ENCODE data around the gene CCDC30.

DNA sequence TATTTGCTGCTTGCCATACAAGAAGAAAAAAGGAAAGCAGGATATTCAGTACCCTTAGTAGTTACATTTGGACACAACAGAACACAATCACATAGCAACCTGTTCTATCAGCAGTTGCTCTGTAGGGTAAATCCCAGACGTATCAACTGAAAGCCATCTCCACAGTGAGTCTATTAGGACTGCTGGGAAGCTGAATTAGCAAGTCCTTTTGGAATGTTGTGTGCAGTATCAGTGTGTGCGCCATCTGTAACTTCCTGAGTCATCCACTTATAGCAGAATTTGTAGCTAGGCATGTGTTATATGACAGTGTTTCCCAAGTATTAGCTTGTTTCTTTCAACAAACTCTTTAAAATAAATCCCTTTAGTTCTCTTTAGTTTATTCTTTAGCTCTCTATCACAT is 21.3 kb downstream of the CCDC30 start:
- TF ChIP-seq, protein P1, sequence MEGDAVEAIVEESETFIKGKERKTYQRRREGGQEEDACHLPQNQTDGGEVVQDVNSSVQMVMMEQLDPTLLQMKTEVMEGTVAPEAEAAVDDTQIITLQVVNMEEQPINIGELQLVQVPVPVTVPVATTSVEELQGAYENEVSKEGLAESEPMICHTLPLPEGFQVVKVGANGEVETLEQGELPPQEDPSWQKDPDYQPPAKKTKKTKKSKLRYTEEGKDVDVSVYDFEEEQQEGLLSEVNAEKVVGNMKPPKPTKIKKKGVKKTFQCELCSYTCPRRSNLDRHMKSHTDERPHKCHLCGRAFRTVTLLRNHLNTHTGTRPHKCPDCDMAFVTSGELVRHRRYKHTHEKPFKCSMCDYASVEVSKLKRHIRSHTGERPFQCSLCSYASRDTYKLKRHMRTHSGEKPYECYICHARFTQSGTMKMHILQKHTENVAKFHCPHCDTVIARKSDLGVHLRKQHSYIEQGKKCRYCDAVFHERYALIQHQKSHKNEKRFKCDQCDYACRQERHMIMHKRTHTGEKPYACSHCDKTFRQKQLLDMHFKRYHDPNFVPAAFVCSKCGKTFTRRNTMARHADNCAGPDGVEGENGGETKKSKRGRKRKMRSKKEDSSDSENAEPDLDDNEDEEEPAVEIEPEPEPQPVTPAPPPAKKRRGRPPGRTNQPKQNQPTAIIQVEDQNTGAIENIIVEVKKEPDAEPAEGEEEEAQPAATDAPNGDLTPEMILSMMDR (IDR thresholded peaks at IDR 0.05) = no peak
- no peak for TF ChIP-seq TCF7L2 (IDR thresholded peaks at IDR 0.05; ENCODE audit: low read depth, low read length)
- TF ChIP-seq, protein P2, sequence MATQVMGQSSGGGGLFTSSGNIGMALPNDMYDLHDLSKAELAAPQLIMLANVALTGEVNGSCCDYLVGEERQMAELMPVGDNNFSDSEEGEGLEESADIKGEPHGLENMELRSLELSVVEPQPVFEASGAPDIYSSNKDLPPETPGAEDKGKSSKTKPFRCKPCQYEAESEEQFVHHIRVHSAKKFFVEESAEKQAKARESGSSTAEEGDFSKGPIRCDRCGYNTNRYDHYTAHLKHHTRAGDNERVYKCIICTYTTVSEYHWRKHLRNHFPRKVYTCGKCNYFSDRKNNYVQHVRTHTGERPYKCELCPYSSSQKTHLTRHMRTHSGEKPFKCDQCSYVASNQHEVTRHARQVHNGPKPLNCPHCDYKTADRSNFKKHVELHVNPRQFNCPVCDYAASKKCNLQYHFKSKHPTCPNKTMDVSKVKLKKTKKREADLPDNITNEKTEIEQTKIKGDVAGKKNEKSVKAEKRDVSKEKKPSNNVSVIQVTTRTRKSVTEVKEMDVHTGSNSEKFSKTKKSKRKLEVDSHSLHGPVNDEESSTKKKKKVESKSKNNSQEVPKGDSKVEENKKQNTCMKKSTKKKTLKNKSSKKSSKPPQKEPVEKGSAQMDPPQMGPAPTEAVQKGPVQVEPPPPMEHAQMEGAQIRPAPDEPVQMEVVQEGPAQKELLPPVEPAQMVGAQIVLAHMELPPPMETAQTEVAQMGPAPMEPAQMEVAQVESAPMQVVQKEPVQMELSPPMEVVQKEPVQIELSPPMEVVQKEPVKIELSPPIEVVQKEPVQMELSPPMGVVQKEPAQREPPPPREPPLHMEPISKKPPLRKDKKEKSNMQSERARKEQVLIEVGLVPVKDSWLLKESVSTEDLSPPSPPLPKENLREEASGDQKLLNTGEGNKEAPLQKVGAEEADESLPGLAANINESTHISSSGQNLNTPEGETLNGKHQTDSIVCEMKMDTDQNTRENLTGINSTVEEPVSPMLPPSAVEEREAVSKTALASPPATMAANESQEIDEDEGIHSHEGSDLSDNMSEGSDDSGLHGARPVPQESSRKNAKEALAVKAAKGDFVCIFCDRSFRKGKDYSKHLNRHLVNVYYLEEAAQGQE (IDR thresholded peaks at IDR 0.05; ENCODE audit: insufficient read depth in 1 of 2, low read depth in 2 of 2, low read length in 1 of 2) = no peak
- TF ChIP-seq SIN3A (IDR thresholded peaks at IDR 0.05; ENCODE audit: borderline replicate concordance, insufficient read depth, low read depth, low read length) = no peak
- TF ChIP-seq POLR2AphosphoS5 (IDR thresholded peaks at IDR 0.05; ENCODE audit: low read depth, low read length) = no peak

Measured in Panc1 (cell line).